HG03442 (cell line): Measurements from ENCODE around the gene RPS27A.
"Not testable (repeated sequence)": the region's sequence is repeated elsewhere in the genome, so short reads cannot be mapped to it uniquely, and the experiment has no call there.

Experiments
- ATAC-seq: cut with Tn5 transposase; IDR thresholded peaks from one replicate; pipeline ENCODE4 v1.9.1; 2021; ENCODE audit warnings: mild to moderate bottlenecking, moderate library complexity; ENCODE audit not compliant: unreplicated experiment

Gene RPS27A

DNA sequence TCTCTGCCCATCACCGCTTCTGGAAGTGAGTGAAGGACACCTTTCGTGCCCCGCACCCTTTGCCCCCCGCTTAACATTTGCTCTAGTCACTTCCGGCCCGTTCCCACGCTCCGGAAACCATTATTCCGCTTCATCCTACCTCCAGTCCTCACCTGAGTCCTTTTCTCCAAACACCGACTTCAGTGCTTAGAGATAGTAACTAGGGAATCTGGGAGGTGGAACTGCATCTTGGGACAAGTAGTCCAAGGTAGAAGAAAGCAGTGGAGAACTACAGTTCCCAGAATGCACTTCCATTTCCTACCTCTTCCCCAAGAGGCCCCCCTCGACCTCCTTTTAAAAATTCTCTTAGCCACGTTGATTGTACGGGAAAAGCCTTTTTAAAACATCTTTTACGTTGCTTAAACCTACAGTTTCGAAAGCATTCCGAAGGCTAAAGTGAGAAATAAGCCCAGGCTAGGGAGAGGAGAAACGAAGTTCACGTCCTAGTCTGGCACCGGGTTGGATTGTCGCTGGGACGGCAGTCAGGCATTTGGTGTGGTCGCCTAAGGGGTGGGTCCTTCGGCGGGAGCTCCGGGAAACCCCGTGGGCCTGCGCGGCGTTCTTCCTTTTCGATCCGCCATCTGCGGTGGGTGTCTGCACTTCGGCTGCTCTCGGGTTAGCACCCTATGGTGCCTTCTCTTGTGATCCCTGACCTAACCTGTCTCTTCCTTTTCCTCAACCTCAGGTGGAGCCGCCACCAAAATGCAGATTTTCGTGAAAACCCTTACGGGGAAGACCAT lies at the start of gene RPS27A, which contains the start of gene CLHC1:
RPS27A (plus strand) TSS at position 605 of the 779 bp plus-strand sequence; CDS start at position 742, 137 bp downstream.
CLHC1 (minus strand) TSS at position 210 of the 779 bp plus-strand sequence. CDS start 9,882 bp downstream, outside the sequence.
- peak; percentile 90 for ATAC-seq

- not testable (repeated sequence) for ATAC-seq
Observed at GRCh38 chr2:55186837-55187236, 45.7 kb upstream of the RPS27A start.

GRCh38 chr2:55191888-55192287 lies 40.6 kb upstream of the RPS27A start:
- not testable (repeated sequence) for ATAC-seq

DNA sequence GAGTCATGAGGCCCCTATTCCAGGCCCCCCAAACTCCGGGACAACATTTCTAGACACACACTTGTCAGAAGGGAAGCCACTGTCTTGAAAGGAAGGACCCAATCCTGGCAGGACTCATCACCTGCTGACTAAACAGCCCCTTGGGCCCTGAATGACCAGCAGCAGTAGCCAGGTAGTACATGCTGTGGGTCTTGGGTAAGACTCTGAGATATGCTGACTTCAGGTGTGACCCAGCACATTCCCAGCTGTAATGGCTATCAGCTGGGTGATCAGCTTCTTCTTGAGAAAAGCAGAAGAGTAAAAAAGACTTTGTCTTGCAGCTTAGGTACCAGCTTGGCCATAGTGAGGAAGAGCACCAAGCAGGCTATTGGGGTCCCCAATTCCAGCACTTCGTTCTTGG lies 36.0 kb upstream of the RPS27A start:
- no peak for ATAC-seq

DNA sequence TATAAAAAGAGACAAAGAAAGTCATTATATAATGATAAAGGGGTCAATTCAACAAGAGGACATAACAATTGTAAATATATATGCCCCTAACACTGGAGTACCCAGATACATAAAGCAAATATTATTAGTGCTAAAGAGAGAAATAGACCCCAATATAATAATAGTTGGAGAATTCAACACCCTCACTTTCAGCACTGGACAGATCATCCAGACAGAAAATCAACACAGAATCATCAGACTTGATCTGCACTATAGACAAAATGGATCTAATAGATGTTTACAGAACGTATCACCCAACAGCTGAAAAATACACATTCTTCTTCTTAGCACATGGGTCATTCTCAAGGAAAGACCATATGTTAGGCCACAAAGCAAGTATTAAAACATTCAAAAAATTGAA lies 32.1 kb upstream of the RPS27A start:
- no peak for ATAC-seq

DNA sequence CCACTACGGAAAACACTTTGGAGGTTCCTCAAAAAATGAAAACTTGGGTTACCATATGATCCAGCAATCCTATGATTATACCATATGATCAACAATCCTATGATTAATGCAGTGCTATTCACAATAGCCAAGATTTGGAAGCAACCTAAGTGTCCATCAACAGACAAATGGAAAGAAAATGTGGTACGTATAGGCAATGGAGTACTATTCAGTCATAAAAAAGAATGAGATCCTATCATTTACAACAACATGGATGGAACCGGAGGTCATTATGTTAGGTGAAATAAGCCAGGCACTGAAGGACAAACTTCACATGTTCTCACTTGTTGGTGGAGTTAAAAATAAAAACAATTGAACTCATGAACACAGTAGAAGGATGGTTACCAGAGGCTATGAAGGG lies 28.0 kb upstream of the RPS27A start:
- ATAC-seq, result no peak

DNA sequence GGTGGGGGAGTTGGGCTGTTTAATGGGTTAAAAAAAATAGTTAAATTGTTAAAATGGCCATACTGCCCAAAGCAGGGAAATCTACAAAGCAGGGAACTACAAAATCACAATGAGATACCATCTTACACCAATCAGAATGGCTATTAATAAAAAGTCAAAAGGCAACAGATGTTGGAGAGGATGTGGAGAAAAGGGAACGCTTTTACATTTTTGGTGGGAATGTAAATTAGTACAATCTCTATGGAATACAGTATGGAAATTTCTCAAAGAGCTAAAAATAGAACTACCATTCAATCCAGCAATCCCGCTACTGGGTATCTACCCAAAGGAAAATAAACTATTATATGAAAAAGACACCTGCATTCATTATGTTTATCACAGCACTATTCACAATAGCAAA lies 27.5 kb upstream of the RPS27A start:
- no peak for ATAC-seq

DNA sequence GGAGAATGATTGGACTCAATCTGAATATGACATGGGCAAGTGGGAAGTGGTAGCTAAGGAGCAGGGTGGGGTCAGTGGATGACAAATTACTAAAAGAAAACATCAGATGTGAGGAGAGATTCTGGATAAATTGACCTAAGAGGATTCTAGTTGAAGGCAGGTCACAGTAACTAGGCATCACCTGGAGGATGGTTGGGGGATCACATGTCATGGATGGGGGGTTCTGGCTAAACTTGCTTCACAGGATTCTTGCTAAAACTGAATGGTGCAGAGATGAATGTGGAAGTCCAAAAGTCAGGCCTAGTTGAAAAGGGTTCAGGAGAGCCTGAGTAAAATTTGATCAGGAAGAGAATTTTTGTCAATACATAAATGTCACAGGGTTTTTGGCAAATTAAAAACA lies 18.7 kb upstream of the RPS27A start:
- no peak for ATAC-seq

GRCh38 chr2:55223958-55224760 lies 8.3 kb upstream of the RPS27A start:
- ATAC-seq, result no peak

DNA sequence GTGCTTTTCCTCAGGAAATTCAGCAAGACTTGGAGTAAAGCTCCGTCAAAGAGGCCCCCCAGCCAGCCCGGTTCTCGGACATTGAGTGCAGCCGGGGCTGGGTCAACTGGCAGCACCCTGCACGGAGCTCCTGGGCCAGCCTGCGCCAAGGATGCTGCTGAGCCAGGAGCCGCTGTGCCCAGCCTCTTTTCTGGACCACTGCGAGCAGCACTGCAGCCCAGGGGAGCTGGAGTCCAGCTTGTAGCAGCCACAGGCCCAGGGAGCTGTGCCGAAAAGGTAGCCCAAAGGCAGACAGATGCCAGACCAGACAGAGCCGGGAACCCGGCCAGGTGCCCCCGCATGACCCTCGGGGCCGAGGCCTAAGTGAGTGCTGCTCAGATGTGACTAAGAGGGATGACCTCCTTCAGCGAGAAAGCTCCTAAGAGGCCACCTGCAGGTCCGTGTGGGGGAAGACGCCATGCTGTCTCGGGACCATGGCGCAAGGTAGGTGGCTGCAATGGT lies 7.7 kb upstream of the RPS27A start:
- no peak for ATAC-seq

DNA sequence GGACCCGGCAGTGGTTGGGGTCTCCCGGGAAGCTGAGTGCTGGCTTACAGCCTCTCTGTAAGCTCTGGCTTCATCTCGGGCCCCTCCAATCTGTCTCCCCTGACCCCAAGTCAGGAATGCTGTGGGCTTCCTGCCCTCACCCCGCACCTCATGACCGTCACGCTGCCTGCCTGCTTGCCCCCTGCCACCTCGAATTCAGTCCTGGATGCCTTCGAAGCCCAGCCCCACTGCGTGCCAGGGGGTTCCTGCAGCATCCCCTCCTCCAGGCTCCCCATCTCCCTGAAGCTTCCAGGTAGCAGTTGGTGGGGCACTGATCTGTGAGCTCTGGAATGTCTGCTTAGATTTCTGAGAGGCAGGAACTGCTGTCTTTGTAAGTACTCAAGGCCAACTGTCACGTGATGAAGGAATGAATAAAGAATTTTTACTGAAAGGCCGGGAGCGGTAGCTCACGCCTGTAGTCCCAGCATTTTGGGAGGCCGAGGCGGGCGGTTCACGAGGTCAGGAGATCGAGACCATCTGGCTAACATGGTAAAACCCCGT lies 6.9 kb upstream of the RPS27A start:
- ATAC-seq, result no peak

DNA sequence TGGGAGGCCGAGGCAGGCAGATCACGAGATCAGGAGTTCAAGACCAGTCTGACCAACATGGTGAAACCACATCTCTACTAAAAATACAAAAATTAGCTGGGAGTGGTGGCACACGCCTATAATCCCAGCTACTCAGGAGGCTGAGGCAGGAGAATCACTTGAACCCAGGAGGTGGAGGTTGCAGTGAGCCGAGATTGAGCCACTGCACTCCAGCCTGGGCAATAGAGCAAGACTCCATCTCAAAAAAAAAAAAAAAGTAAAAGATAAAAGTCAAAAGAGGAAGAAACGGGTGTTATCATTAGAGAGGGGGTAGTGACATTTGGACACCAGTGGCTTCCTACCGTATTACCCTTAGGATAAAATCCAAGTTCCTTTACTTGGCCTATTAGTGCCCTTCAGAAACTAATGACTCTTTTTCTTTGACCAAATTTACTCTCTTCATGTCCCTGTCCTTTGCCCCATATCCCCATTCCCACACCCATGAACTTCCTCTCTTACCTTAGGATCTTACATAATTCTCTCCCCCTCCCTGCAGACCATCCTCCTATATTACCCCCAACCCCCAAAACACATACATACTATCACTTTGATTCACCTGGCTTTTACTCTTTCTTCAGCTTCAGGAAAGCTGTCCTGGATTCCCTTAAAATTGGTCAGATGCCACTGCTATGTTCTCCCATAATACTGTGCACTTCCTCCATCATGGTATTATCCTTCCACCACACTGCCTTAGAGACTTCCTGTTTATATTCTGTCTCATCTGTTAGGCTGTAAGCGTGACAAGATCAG lies 4.9 kb upstream of the RPS27A start:
- ATAC-seq, result not testable (repeated sequence)

GRCh38 chr2:55228226-55228563 lies 4.3 kb upstream of the RPS27A start:
- ATAC-seq, result no peak

DNA sequence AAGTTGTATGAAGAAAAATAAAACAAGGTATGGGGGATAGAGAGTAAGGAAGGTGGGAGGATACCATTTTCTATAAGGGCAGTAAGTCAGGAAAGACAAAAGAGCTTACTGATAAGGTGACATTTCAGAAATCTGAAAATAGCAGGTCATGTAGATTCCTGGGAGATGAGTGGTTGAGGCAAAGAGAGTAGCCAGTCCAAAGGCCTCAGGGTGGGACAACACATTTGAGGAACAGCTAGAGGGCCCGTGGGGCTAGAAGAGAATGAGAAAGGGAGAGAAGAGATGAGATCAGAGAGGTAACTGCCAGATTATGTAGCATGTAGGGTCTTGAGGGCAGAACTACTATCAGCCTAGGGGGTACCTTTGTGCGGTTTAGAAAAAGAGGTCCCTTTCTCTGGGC lies 3.3 kb upstream of the RPS27A start:
- ATAC-seq, result no peak

DNA sequence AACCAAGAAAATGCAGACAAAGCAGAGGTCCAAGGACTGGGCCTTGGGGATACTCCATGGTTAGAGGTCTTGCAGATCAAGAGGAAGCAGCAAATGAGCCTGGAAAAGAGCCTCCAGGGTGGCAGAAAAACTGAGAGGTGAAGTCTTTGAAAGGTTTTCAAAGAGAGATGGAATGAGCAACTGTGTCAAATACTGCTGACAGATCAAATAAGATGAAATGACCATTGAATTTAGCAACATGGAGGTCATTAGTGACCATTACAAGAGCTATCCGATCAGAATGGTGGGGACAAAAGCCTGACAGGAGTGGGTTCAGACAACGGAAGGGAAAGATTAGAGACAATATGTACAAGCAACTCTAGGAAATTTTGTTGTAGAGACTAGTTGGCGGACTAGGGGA lies 1.9 kb upstream of the RPS27A start:
- ATAC-seq, result no peak

DNA sequence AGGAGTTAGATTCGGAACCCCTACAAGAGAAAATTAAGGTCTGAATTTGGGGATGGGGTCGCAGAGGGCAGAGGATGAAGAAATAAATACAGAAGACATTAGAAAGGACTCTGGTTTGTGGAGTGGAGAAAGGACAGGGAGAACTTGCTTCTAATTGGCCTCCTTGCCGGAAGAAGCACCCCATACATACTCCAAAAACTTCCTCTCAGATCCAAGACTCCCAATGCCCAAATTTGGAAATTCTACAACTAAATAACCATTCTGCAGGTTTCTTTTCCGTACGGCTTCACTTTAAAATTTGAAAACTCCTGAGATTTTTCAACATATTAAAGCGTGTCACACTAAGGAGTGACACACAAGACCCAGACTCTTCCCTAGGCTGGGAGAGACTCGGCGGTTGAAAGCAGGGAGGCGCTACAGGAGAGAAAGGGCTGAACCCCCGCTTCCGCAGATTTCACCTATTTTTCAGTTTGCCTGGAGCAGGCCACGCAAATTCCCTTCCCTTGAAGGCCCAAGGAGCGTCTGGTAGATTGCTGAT lies 873 bp upstream of the RPS27A start:
- ATAC-seq, result no peak

DNA sequence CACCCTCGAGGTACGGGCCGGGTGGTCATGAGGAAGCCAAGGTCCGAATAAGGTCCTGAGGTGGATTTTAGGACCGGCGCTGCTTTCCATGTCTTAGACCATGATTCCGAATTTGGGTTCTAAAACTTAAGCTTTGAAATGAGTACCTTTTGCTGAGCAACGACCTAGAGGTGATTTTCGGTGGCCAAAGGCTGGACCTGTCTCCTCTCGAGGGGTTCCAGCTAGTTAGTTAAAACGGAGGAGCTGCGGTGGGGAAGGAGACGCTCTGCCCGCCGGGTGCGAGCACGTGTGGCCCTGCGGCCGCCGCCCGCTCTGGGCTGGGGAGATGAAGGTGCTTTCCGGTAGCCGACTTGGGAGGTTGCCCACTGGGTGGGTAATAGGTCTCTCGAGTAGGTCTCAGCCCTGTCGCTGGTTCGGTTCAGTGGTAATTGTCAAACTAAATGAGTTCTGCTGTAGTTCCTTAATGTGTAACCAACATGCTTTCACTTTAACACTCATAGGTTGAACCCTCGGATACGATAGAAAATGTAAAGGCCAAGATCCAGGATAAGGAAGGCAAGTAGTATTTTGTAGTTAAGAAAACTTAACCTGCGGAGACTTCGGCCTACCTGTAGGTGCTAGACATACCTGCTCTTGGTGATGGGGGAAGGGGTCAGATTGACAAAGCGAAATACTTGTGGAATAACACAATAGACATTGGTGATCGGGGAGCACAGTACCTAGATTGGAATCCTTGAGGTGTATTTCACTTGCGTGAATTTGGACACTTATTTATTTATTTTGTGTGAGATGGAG lies 572 bp downstream of the RPS27A start:
- ATAC-seq, result peak; percentile 20

GRCh38 chr2:55233658-55233940 lies 1.1 kb downstream of the RPS27A start:
- ATAC-seq, result no peak

- ATAC-seq, result no peak
Observed at GRCh38 chr2:55235724-55236538, 3.4 kb downstream of the RPS27A start.
